NT2/D1 (cell line): ENCODE data around the gene DLG4.

Experiments used
- YY1 ChIP-seq: IDR thresholded peaks from 2 replicates; pipeline ENCODE4 v1.6.1; 2011; ENCODE audit not compliant: insufficient read length, insufficient read depth
- ZNF274 ChIP-seq: IDR thresholded peaks from 2 replicates; pipeline ENCODE4 v1.6.1; 2011; ENCODE audit warnings: mild to moderate bottlenecking, low read depth, low read length

- TF ChIP-seq YY1 (no peak), ZNF274 (no peak)
Measured at GRCh38 chr17:7258731-7259554, 39.3 kb upstream of the DLG4 start.
